Activated CD4-positive, alpha-beta T cell treated with anti-CD3 and anti-CD28 coated beads, Interleukin-2, amount 10 ng/mL, durations not matched to agents 7 days and 5 days (primary cell): ENCODE data around the gene WBP1L. TPM values are rescaled to one million over a fixed set of nuclear protein-coding genes. Genes with fewer than 3 reads are reported as not detected.
"Not testable (repeated sequence)": the region's sequence is repeated elsewhere in the genome, so short reads cannot be mapped to it uniquely, and the experiment has no call there.

Experiments used
- CTCF ChIA-PET: fragments of 350-600 bp; sonication (Branson Sonifier 250); formaldehyde crosslinking; loops from one replicate; lab custom pipeline; 2021; ENCODE audit warnings: antibody characterized with exemption; lab: Charles Lee
- POLR2A ChIA-PET: fragments of 350-600 bp; sonication (Branson Sonifier 250); formaldehyde crosslinking; loops from one replicate; lab custom pipeline; 2021; ENCODE audit warnings: antibody characterized with exemption; lab: Charles Lee
- DNase-seq: peaks from one replicate; pipeline ENCODE4 v3.0.0-alpha.2; 2020
- H3K27ac Mint-ChIP-seq: one replicate; pipeline ENCODE4 v1.8.0; 2021; ENCODE audit warnings: mild to moderate bottlenecking, moderate library complexity, mixed read lengths
- H3K27me3 Mint-ChIP-seq: one replicate; pipeline ENCODE4 v1.8.0; 2021; ENCODE audit warnings: mixed read lengths
- H3K36me3 Mint-ChIP-seq: one replicate; pipeline ENCODE4 v1.8.0; 2021; ENCODE audit warnings: low read depth, mixed read lengths
- H3K4me1 Mint-ChIP-seq: one replicate; pipeline ENCODE4 v1.8.0; 2021; ENCODE audit warnings: mixed read lengths
- H3K4me3 Mint-ChIP-seq: one replicate; pipeline ENCODE4 v1.8.0; 2021; ENCODE audit warnings: mild to moderate bottlenecking, moderate library complexity, mixed read lengths
- H3K9me3 Mint-ChIP-seq: one replicate; pipeline ENCODE4 v1.8.0; 2021; ENCODE audit warnings: mixed read lengths
- total RNA-seq, 2 experiments: library from RNA; stranded (reverse); gene quantifications; one replicate each; pipeline ENCODE4 v1.2.3, GENCODE V29; 2021

The WBP1L gene
- total RNA-seq, 2 experiments from 2014 or later = 30.2 to 31.4 TPM

DNA sequence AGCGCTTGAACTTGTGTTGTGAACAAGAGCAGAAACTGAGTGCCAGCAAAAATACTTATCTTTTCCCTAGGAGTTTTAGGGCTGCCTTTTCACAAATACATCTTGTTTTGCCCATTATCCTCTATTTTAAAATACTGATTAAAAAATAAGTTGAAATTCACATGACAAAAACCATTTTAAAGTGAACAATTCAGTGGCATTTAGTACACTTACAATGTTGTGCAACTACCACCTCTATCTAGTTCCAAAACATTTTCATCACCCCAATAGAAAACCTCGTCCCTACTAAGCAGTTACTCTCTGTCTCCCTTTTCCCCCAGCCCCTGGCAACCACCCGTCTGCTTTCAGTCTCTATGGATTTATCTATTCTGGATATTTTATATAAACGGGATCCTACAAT is 1.4 kb downstream of the WBP1L start:
- POLR2A ChIA-PET = no interaction called here
- H3K4me3 Mint-ChIP-seq = peak overlapping the region; percentile 91
- no peaks in the 10 kb centered on the region for H3K27me3 Mint-ChIP-seq
- CTCF ChIA-PET = interaction anchor here (0.5 to 2.0 kb wide), 3 partner anchors 9 to 1157 kb away, joined by 3 to 8 read pairs (median 6); partner anchors contain the start of genes ARL3, DPCD, POLL and SFXN2
- H3K4me1 Mint-ChIP-seq = peaks cover 47% of the 10 kb centered on the region
- peaks cover 22% of the 10 kb centered on the region for H3K36me3 Mint-ChIP-seq
- H3K9me3 Mint-ChIP-seq = peaks cover 4% of the 10 kb centered on the region
- no peak overlapping the region for H3K27ac Mint-ChIP-seq
- DNase-seq = no peak

DNA sequence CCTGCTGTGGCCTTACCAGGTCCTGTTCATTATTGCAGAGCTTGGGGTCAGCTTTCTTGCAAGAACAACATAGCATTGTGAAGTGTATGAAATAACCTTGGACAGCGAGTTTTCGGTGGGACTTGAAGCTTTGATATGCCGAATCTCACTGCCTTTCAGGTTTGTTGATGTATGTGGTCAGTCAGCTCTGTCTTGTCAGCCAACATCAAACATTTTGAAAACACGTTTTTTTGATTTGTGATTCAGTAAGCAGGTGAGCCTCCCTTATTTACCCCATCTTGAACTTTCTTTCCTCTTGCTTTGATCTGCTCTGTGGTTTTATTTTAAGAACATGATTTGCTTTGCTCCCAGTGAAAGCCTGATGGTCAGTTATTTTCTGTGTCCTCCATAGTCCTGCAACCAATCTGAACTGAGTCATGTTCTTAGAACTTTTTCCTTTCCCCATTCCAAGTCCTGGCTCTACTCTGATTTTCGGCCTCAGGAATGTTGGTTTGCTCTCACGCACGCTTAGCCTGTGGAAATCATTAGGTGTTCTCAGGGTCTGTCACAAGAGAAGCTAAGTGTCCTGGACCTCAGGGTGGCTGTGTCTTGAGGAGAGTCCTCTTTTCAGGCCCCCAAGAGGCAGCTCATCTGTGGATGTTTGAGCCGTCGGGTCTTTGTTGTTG is 8.7 kb downstream of the WBP1L start:
- H3K36me3 Mint-ChIP-seq = peaks cover 13% of the 10 kb centered on the region
- H3K27ac Mint-ChIP-seq = peak overlapping the region; percentile 44
- H3K27me3 Mint-ChIP-seq = no peaks in the 10 kb centered on the region
- ChIA-PET POLR2A (interaction anchor here (0.7 kb wide), 1 partner anchor 9 kb away, joined by 5 read pairs; the partner anchor contains the start of gene WBP1L), CTCF (interaction anchor here (0.7 to 2.5 kb wide), 8 partner anchors 10 to 105 kb away, joined by 3 to 6 read pairs (median 3); partner anchors contain the start of genes ARL3 and SFXN2)
- no peak overlapping the region for H3K4me3 Mint-ChIP-seq
- peaks cover 42% of the 10 kb centered on the region for H3K4me1 Mint-ChIP-seq
- no peaks in the 10 kb centered on the region for H3K9me3 Mint-ChIP-seq
- no peak for DNase-seq

DNA sequence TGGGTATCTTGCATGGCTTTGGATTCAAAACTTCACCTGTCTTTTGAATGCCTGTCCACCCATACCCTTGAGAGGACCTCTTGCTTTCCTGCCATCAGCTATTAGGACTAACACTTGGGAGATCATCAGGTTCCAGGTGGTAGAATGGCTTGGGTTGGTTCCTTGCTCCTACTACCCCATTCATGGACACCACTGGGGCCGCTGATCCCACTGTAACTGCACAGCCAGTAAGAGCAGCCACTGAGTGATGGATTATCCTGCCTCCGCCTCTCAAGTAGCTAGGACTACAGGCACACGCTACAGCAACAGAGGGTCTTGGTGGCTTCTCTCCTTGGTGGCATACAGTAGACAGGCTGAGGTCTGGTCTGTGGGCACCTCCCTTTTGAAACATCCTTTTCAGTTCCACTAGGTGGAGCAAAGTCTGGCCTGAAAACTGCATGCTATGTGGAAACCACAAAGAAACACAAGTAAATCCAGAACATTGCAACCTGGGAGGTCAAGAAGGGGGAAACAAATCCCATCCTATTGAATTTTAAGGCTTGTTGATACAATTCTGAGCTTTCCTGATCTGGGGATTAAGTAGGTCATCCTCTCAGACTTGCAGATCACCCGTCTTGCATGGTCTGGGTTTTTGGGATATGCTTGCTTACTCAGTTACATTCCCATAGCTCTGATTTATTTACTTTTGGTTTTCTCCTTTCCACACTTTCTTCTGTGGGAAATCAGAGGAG is 9.4 kb downstream of the WBP1L start:
- Mint-ChIP-seq H3K27me3 (no peaks in the 10 kb centered on the region), H3K4me3 (no peak overlapping the region), H3K27ac (no peak overlapping the region), H3K36me3 (peaks cover 13% of the 10 kb centered on the region), H3K9me3 (no peaks in the 10 kb centered on the region), H3K4me1 (peaks cover 45% of the 10 kb centered on the region)
- DNase-seq = peak; percentile 42
- ChIA-PET POLR2A (no interaction called here), CTCF (interaction anchor here (0.7 to 2.5 kb wide), 9 partner anchors 8 to 105 kb away, joined by 3 to 8 read pairs (median 4); partner anchors contain the start of genes ARL3 and SFXN2)

DNA sequence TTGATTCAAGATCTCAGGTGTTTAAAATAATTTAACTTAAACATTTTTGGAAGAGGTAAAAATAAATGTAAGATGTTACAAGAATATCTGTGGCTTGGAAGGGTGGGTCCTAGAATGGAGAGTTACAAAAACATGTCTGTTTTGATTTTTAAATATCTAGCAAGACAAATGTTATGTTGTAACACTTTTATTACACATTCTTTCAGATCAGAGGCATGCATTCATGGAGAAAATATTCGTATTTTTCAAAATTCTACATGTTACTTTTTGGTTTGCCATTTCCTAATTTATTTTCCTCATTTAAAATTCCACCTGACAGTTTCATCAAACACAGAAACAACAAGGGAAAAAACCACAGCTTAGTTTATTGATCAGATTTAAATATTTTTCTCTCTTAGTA is 10.0 kb downstream of the WBP1L start:
- no peak for DNase-seq
- H3K36me3 Mint-ChIP-seq = peaks cover 10% of the 10 kb centered on the region
- no peak overlapping the region for H3K4me3 Mint-ChIP-seq
- no peaks in the 10 kb centered on the region for H3K27me3 Mint-ChIP-seq
- no peaks in the 10 kb centered on the region for H3K9me3 Mint-ChIP-seq
- ChIA-PET POLR2A (no interaction called here), CTCF (interaction anchor here (0.9 to 2.5 kb wide), 5 partner anchors 9 to 21 kb away, joined by 3 to 8 read pairs (median 5); no protein-coding TSS in a partner anchor)
- H3K4me1 Mint-ChIP-seq = peaks cover 46% of the 10 kb centered on the region
- H3K27ac Mint-ChIP-seq = no peak overlapping the region

DNA sequence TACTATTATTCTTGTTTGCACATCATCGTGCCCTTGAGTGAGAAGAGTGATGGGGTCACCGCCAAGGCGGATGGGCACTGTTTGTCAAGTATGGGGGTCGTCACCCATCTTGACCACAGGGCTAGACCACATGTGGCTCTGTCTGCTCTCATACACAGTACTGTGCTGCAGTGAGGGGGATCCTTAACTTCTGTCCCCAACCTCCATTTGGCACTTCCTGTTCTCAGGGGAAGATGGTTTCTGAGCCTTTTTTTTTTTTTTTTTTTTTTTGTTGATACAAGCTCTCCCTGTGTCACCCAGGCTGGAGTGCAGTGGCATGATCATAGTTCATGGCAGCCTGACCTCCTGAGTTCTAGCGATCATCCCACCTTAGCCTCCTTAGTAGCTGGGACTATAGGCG is 13.6 kb downstream of the WBP1L start:
- H3K9me3 Mint-ChIP-seq = no peaks in the 10 kb centered on the region
- peaks cover 12% of the 10 kb centered on the region for H3K36me3 Mint-ChIP-seq
- no peak overlapping the region for H3K27ac Mint-ChIP-seq
- POLR2A ChIA-PET = no interaction called here
- peaks cover 38% of the 10 kb centered on the region for H3K4me1 Mint-ChIP-seq
- no peak for DNase-seq
- H3K27me3 Mint-ChIP-seq = no peaks in the 10 kb centered on the region
- H3K4me3 Mint-ChIP-seq = no peak overlapping the region
- CTCF ChIA-PET = interaction anchor here (0.6 kb wide), 1 partner anchor 22 kb away, joined by 3 read pairs; no protein-coding TSS in a partner anchor

DNA sequence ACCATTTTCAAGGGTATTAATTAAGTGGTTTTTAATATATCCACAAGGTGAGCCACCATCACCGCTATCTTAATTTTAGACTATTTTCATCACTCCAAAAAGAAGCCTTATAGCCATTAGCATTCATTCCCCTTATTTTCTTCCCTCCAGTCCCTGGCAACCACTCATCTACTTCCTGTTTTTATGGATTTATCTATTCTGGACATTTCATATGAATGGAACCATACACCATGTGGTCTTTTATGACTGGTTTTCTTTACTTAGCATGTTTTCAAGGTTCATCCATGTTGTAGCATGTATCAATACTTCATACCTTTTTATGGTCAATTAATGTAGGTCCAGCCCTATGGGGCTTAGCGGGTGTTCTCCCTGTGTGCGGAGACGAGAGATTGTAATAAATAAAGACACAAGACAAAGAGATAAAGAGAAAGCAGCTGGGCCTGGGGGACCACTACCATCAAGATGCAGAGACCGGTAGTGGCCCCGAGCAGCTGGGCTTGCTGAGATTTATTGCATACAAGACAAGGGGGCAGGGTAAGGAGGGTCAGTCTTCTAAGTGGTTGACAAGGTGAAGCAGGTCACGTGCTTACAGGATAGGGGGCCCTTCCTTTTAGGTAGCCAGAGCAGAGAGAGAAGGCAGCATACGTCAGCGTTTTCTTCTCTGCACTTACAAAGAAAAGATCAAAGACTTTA is 14.6 kb downstream of the WBP1L start:
- peaks cover 30% of the 10 kb centered on the region for H3K4me1 Mint-ChIP-seq
- no peaks in the 10 kb centered on the region for H3K27me3 Mint-ChIP-seq
- no peak overlapping the region for H3K27ac Mint-ChIP-seq
- H3K36me3 Mint-ChIP-seq = peaks cover 16% of the 10 kb centered on the region
- DNase-seq = no peak
- ChIA-PET CTCF (interaction anchor here (0.6 kb wide), 1 partner anchor 21 kb away, joined by 3 read pairs; no protein-coding TSS in a partner anchor), POLR2A (no interaction called here)
- no peaks in the 10 kb centered on the region for H3K9me3 Mint-ChIP-seq
- no peak overlapping the region for H3K4me3 Mint-ChIP-seq

DNA sequence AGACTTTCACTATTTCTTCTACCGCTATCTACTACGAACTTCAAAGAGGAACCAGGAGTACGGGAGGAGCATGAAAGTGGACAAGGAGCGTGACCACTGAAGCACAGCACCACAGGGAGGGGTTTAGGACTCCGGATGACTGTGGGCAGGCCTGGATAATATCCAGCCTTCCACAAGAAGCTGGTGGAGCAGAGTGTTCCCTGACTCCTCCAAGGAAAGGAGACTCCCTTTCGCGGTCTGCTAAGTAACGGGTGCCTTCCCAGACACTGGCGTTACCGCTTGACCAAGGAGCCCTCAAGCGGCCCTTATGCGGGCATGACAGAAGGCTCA is 15.2 kb downstream of the WBP1L start:
- CTCF ChIA-PET = interaction anchor here (1.3 kb wide), 1 partner anchor 15 kb away, joined by 4 read pairs; the partner anchor contains the start of gene WBP1L
- H3K27me3 Mint-ChIP-seq, H3K9me3 Mint-ChIP-seq, H3K4me3 Mint-ChIP-seq, H3K27ac Mint-ChIP-seq, DNase-seq, POLR2A ChIA-PET: not testable (repeated sequence)
- Mint-ChIP-seq H3K36me3 (peaks cover 17% of the 10 kb centered on the region), H3K4me1 (peaks cover 26% of the 10 kb centered on the region)

DNA sequence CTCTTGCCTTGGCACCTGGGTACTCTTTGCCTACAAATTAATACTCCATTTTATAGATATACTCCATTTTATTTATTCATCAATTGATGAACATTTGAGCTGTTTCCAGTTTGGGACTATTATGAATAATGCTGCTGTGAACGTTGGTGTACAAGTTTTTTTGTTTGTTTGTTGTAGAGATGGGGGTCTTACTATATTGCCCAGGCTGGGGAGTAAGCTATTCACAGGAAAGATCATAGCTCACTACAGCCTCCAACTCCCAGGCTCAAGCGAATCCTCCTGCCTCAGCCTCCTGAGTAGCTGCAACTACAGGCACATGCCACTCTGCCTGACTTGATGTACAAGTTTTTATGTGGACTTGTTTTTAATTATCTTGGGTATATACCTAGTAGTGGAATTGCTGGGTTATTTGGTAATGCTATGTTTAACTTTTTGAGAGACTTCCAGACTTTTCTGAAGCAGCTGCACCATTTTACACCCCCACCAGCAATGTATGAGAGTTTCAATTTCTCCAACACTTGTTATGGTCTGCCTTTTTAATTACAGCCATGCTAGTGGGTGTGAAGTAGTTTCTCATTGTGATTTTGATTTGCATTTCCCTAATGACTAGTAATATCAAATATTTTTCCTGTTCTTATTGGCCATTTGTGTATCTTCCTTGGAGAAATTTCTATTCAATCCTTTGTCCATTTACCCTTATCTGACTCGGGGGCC is 15.9 kb downstream of the WBP1L start:
- POLR2A ChIA-PET = no interaction called here
- no peaks in the 10 kb centered on the region for H3K9me3 Mint-ChIP-seq
- peaks cover 23% of the 10 kb centered on the region for H3K36me3 Mint-ChIP-seq
- H3K27ac Mint-ChIP-seq = no peak overlapping the region
- CTCF ChIA-PET = interaction anchor here (1.3 kb wide), 1 partner anchor 16 kb away, joined by 4 read pairs; the partner anchor contains the start of gene WBP1L
- H3K27me3 Mint-ChIP-seq = no peaks in the 10 kb centered on the region
- H3K4me1 Mint-ChIP-seq = peaks cover 28% of the 10 kb centered on the region
- H3K4me3 Mint-ChIP-seq = no peak overlapping the region
- no peak for DNase-seq

DNA sequence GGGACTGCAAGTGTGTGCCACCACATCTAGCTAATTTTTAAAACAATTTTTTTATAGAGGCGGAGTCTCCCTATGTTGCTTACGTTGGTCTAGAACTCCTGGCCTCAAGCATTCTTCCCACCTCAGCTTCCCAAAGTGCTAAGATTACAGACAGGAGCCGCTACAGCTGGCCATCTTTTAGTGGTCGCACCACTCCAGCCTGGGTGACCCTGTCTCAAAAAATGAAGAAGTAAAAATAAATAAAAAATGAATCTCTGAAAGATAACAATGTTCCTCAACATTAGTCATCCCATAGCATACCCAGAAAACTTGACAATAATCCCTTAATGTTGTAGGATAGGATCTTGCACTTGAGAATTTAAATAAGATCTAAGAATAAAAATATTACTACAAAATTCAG is 18.2 kb downstream of the WBP1L start:
- ChIA-PET POLR2A (no interaction called here), CTCF (interaction anchor here (0.5 to 1.3 kb wide), 2 partner anchors 10 to 264 kb away, joined by 3 read pairs; no protein-coding TSS in a partner anchor)
- H3K4me3 Mint-ChIP-seq = no peak overlapping the region
- H3K36me3 Mint-ChIP-seq = peaks cover 38% of the 10 kb centered on the region
- no peak overlapping the region for H3K27ac Mint-ChIP-seq
- no peak for DNase-seq
- H3K4me1 Mint-ChIP-seq = peaks cover 29% of the 10 kb centered on the region
- no peaks in the 10 kb centered on the region for H3K9me3 Mint-ChIP-seq
- H3K27me3 Mint-ChIP-seq = no peaks in the 10 kb centered on the region

DNA sequence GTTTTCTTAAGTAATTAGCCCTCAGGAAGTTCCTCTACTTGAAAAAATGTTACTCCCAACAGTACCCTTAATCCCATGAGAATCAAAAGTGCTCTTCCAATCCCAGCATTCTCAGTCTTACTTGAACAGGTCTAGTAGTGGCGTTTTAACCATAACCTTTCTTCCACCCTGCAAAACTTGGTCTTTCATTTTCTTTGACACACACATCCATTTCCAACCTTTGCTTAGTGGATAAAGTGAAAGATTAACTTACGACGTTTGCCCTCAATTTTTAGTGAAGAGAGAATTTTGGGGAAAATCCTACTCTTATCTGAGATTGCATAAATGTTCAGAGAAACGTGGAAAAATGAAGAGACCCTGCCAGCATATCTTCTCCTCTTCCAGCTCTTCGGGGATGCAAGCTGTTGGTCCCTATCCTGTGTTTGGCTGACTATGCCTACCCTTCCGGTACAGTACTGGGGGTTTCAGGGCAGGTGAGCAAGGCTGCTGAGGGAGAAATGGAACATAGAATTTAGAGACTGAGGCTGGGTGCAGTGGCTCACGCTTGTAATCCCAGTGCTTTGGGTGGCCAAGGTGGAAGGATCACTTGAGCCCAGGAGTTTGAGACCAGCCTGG is 18.8 kb downstream of the WBP1L start:
- Mint-ChIP-seq H3K4me1 (peaks cover 29% of the 10 kb centered on the region), H3K27me3 (no peaks in the 10 kb centered on the region), H3K27ac (no peak overlapping the region), H3K9me3 (no peaks in the 10 kb centered on the region), H3K36me3 (peaks cover 38% of the 10 kb centered on the region), H3K4me3 (no peak overlapping the region)
- POLR2A ChIA-PET = no interaction called here
- CTCF ChIA-PET = interaction anchor here (0.5 to 1.7 kb wide), 5 partner anchors 11 to 264 kb away, joined by 3 read pairs; no protein-coding TSS in a partner anchor
- no peak for DNase-seq

DNA sequence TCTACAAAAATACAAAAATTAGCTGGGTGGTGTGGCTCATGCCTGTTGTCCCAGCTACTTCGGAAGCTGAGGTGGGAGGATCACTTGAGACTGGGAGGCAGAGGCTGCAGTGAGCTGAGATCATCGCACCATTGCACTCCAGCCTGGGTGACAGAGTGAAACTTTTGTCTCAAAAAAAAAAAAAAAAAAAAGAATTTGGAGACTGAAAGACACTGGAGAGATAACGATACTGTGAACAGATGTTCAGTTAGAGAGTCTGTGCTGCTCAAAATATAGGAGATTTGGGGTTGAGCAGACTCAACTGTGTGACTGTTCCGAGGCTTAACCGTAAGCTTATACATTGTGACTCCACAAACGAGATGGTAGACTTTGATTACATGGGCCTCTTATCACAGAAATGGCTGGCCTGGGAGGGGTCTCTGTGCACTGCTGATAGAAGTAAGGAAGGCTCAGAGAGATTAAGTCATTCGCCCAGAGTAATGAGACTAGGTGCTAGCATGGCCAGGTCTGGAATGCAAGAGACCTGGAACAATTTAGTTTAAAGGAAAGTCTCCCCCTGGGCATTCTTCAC is 19.4 kb downstream of the WBP1L start:
- Mint-ChIP-seq H3K27me3 (no peaks in the 10 kb centered on the region), H3K36me3 (peaks cover 38% of the 10 kb centered on the region), H3K9me3 (no peaks in the 10 kb centered on the region), H3K4me1 (peaks cover 30% of the 10 kb centered on the region), H3K4me3 (no peak overlapping the region), H3K27ac (peak overlapping the region; percentile 25)
- ChIA-PET POLR2A (no interaction called here), CTCF (interaction anchor here (0.6 to 1.7 kb wide), 5 partner anchors 11 to 647 kb away, joined by 3 read pairs; no protein-coding TSS in a partner anchor)
- DNase-seq = no peak
